ENCODE results near the gene MPPED2.

The MPPED2 gene

GRCh38 chr11:30387891-30388861, 198.0 kb downstream of the MPPED2 start:
- Histone ChIP-seq H4K20me1 (ENCODE audit: insufficient read depth, low read length) (no peaks in the 10 kb centered on the region), H3K9me3 (ENCODE audit: insufficient read depth, low read length, severe bottlenecking) (no peaks in the 10 kb centered on the region), H3K4me3 (ENCODE audit: low read depth in 1 of 2, low read length in 2 of 2) (no peak overlapping the region), H3K4me2 (ENCODE audit: insufficient read depth, low read length) (no peak overlapping the region), H3K4me1 (ENCODE audit: insufficient read depth, low read length) (no peaks in the 10 kb centered on the region), H2AFZ (ENCODE audit: low read depth, low read length) (no peak overlapping the region), H3K27ac (ENCODE audit: low read length) (no peak overlapping the region), H3K27me3 (ENCODE audit: insufficient read depth, low read length, poor library complexity) (no peaks in the 10 kb centered on the region), H3K9ac (ENCODE audit: low read depth, low read length) (no peak overlapping the region), H3K36me3 (ENCODE audit: insufficient read depth, low read length) (no peaks in the 10 kb centered on the region), H3K79me2 (ENCODE audit: insufficient read depth, low read length) (no peaks in the 10 kb centered on the region)
- TF ChIP-seq EZH2 (IDR thresholded peaks at IDR 0.05; ENCODE audit: borderline replicate concordance, low read depth, low read length, severe bottlenecking) (no peak), CTCF (IDR thresholded peaks at IDR 0.05; ENCODE audit: borderline replicate concordance, extremely low read depth, low read length, poor library complexity, severe bottlenecking) (no peak)
- ATAC-seq (ENCODE audit: insufficient read depth, low read depth) (no peak), DNase-seq (no peak)

GRCh38 chr11:30381879-30382278, 204.3 kb downstream of the MPPED2 start:
- DNase-seq, result no peak
- TF ChIP-seq CTCF (IDR thresholded peaks at IDR 0.05; ENCODE audit: borderline replicate concordance, extremely low read depth, low read length, poor library complexity, severe bottlenecking) (no peak), EZH2 (IDR thresholded peaks at IDR 0.05; ENCODE audit: borderline replicate concordance, low read depth, low read length, severe bottlenecking) (no peak)

GRCh38 chr11:30380846-30381245, 205.3 kb downstream of the MPPED2 start:
- Histone ChIP-seq H3K4me2 (ENCODE audit: insufficient read depth, low read length) (no peak overlapping the region), H3K4me1 (ENCODE audit: insufficient read depth, low read length) (no peaks in the 10 kb centered on the region), H2AFZ (ENCODE audit: low read depth, low read length) (no peak overlapping the region), H3K27me3 (ENCODE audit: insufficient read depth, low read length, poor library complexity) (peaks cover 3% of the 10 kb centered on the region), H4K20me1 (ENCODE audit: insufficient read depth, low read length) (no peaks in the 10 kb centered on the region), H3K9ac (ENCODE audit: low read depth, low read length) (no peak overlapping the region), H3K9me3 (ENCODE audit: insufficient read depth, low read length, severe bottlenecking) (no peaks in the 10 kb centered on the region), H3K36me3 (ENCODE audit: insufficient read depth, low read length) (no peaks in the 10 kb centered on the region), H3K27ac (ENCODE audit: low read length) (no peak overlapping the region), H3K79me2 (ENCODE audit: insufficient read depth, low read length) (no peaks in the 10 kb centered on the region), H3K4me3 (ENCODE audit: low read depth in 1 of 2, low read length in 2 of 2) (no peak overlapping the region)
- DNase-seq, result no peak
- no peak for ATAC-seq (ENCODE audit: insufficient read depth, low read depth)
- TF ChIP-seq EZH2 (IDR thresholded peaks at IDR 0.05; ENCODE audit: borderline replicate concordance, low read depth, low read length, severe bottlenecking) (no peak), CTCF (IDR thresholded peaks at IDR 0.05; ENCODE audit: borderline replicate concordance, extremely low read depth, low read length, poor library complexity, severe bottlenecking) (no peak)

More at GRCh38 chr11:30381879-30382278, 204.3 kb downstream of the MPPED2 start:
- ATAC-seq (ENCODE audit: insufficient read depth, low read depth), result no peak
- H2AFZ ChIP-seq (ENCODE audit: low read depth, low read length), result no peak overlapping the region
- H3K4me1 ChIP-seq (ENCODE audit: insufficient read depth, low read length), result no peaks in the 10 kb centered on the region
- H4K20me1 ChIP-seq (ENCODE audit: insufficient read depth, low read length), result no peaks in the 10 kb centered on the region
- no peak overlapping the region for H3K9ac ChIP-seq (ENCODE audit: low read depth, low read length)
- no peaks in the 10 kb centered on the region for H3K9me3 ChIP-seq (ENCODE audit: insufficient read depth, low read length, severe bottlenecking)
- no peak overlapping the region for H3K27ac ChIP-seq (ENCODE audit: low read length)
- H3K4me2 ChIP-seq (ENCODE audit: insufficient read depth, low read length), result no peak overlapping the region
- H3K27me3 ChIP-seq (ENCODE audit: insufficient read depth, low read length, poor library complexity), result peaks cover 3% of the 10 kb centered on the region
- no peak overlapping the region for H3K4me3 ChIP-seq (ENCODE audit: low read depth in 1 of 2, low read length in 2 of 2)
- H3K36me3 ChIP-seq (ENCODE audit: insufficient read depth, low read length), result no peaks in the 10 kb centered on the region
- H3K79me2 ChIP-seq (ENCODE audit: insufficient read depth, low read length), result no peaks in the 10 kb centered on the region

All from DND-41 (cell line).